SK-N-SH (cell line): Measurements from ENCODE around the gene CST9L.

Experiments used
- POLR2AphosphoS5 ChIP-seq: IDR thresholded peaks from 2 replicates; pipeline ENCODE4 v1.6.1; 2012; ENCODE audit warnings: low read depth, low read length
- YY1 ChIP-seq: IDR thresholded peaks from 2 replicates; pipeline ENCODE4 v1.4.0; 2012; ENCODE audit warnings: low read depth, mild to moderate bottlenecking

- TF ChIP-seq YY1 = no peak
- TF ChIP-seq POLR2AphosphoS5 = no peak
Measured at GRCh38 chr20:23568971-23569330, 667 bp upstream of the CST9L start.
